ENCODE results near the gene TMOD2. TPM values are rescaled to one million over a fixed set of nuclear protein-coding genes. Genes with fewer than 3 reads are reported as not detected.

Gene TMOD2
- total RNA-seq, 1 donor from 2014 or later = 8.4 TPM

- Histone ChIP-seq H3K27ac (ENCODE audit: low read depth, low read length) (no peak overlapping the region), H3K9me3 (ENCODE audit: insufficient read depth, low read depth, low read length) (no peaks in the 10 kb centered on the region), H2AFZ (ENCODE audit: low read depth, low read length) (no peak overlapping the region), H3K79me2 (ENCODE audit: insufficient read depth, low read length) (peaks cover 96% of the 10 kb centered on the region), H3K36me3 (ENCODE audit: insufficient read depth, low read length) (peaks cover 28% of the 10 kb centered on the region), H4K20me1 (ENCODE audit: insufficient read depth, low read length) (peaks cover 42% of the 10 kb centered on the region), H3K4me1 (ENCODE audit: insufficient read depth, low read length) (peaks cover 6% of the 10 kb centered on the region), H3K27me3 (ENCODE audit: insufficient read depth, low read length) (no peaks in the 10 kb centered on the region), H3K4me3 (ENCODE audit: insufficient read depth, low read depth, low read length) (no peak overlapping the region), H3K4me2 (ENCODE audit: low read length) (no peak overlapping the region), H3K9ac (ENCODE audit: low read length) (no peak overlapping the region)
- H3K27ac Mint-ChIP-seq (ENCODE audit: unreplicated experiment) = no peak overlapping the region
- no peak overlapping the region for H3K4me3 Mint-ChIP-seq (ENCODE audit: unreplicated experiment)
- no peaks in the 10 kb centered on the region for H3K9me3 Mint-ChIP-seq (ENCODE audit: unreplicated experiment)
- no peak for DNase-seq (ENCODE audit: low read depth)
- FAIRE-seq = no peak
- peaks cover 31% of the 10 kb centered on the region for H3K4me1 Mint-ChIP-seq (ENCODE audit: low read depth, unreplicated experiment)
- peaks cover 26% of the 10 kb centered on the region for H3K36me3 Mint-ChIP-seq (ENCODE audit: low read depth, unreplicated experiment)
- TF ChIP-seq CTCF (IDR thresholded peaks at IDR 0.05; ENCODE audit: insufficient read depth, low read depth, low read length) (no peak), EZH2 (IDR thresholded peaks at IDR 0.05; ENCODE audit: insufficient read depth, low read length) (no peak)
- no peaks in the 10 kb centered on the region for H3K27me3 Mint-ChIP-seq (ENCODE audit: low read depth, unreplicated experiment)
Observed at GRCh38 chr15:51861557-51862359, 110.4 kb downstream of the TMOD2 start.

DNA sequence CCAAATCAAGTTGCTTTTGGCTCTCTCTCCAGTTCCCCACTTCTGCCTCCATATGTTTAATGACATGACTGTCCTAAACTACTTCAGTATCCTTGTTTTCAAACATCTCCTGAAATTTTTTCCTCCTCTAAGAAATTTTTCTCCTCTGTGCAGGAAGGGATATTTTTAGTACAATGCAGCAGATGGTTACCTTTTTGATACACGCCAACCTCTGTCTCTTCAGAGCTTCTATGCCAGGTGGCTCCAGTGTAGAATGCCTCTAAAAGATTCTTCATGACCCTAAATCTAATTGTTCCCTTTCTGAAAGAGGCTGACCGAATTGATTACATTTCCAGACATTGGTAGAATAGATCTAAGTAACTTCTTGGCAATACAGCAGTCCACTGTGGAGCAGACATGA, 111.7 kb downstream of the TMOD2 start:
- Mint-ChIP-seq H3K27me3 (ENCODE audit: low read depth, unreplicated experiment) (no peaks in the 10 kb centered on the region), H3K4me1 (ENCODE audit: low read depth, unreplicated experiment) (peaks cover 31% of the 10 kb centered on the region), H3K27ac (ENCODE audit: unreplicated experiment) (no peak overlapping the region), H3K36me3 (ENCODE audit: low read depth, unreplicated experiment) (peaks cover 30% of the 10 kb centered on the region), H3K4me3 (ENCODE audit: unreplicated experiment) (no peak overlapping the region), H3K9me3 (ENCODE audit: unreplicated experiment) (no peaks in the 10 kb centered on the region)
- H3K79me2 ChIP-seq (ENCODE audit: insufficient read depth, low read length) = peaks cover 95% of the 10 kb centered on the region
- H3K4me3 ChIP-seq (ENCODE audit: insufficient read depth, low read depth, low read length) = no peak overlapping the region
- H3K27ac ChIP-seq (ENCODE audit: low read depth, low read length) = no peak overlapping the region
- no peak for FAIRE-seq
- peaks cover 28% of the 10 kb centered on the region for H3K36me3 ChIP-seq (ENCODE audit: insufficient read depth, low read length)
- H2AFZ ChIP-seq (ENCODE audit: low read depth, low read length) = no peak overlapping the region
- H3K4me1 ChIP-seq (ENCODE audit: insufficient read depth, low read length) = peaks cover 6% of the 10 kb centered on the region
- no peak overlapping the region for H3K9ac ChIP-seq (ENCODE audit: low read length)
- no peaks in the 10 kb centered on the region for H3K9me3 ChIP-seq (ENCODE audit: insufficient read depth, low read depth, low read length)
- peaks cover 32% of the 10 kb centered on the region for H4K20me1 ChIP-seq (ENCODE audit: insufficient read depth, low read length)
- H3K27me3 ChIP-seq (ENCODE audit: insufficient read depth, low read length) = no peaks in the 10 kb centered on the region
- no peak overlapping the region for H3K4me2 ChIP-seq (ENCODE audit: low read length)
- DNase-seq (ENCODE audit: low read depth) = no peak
- no peak for TF ChIP-seq EZH2 (IDR thresholded peaks at IDR 0.05; ENCODE audit: insufficient read depth, low read length)
- TF ChIP-seq CTCF (IDR thresholded peaks at IDR 0.05; ENCODE audit: insufficient read depth, low read depth, low read length) = no peak

Data from astrocyte (in vitro differentiated cells and primary cell).